GM23248 (cell line): ENCODE results near the gene PKD2. TPM values are rescaled to one million over a fixed set of nuclear protein-coding genes. Genes with fewer than 3 reads are reported as not detected.

Source experiments
- DNase-seq: peaks from one replicate; pipeline ENCODE4 v3.0.0-alpha.2; 2015
- H2AFZ ChIP-seq: fragments of 200-600 bp; sonication (generic); 2 replicates; pipeline ENCODE4 v1.6.1; 2016; ENCODE audit warnings: antibody characterized with exemption
- H3F3A ChIP-seq: fragments of 200-600 bp; sonication (generic); 2 replicates; pipeline ENCODE4 v1.6.1; 2016; ENCODE audit warnings: mild to moderate bottlenecking, antibody characterized with exemption, mixed run types; ENCODE audit not compliant: insufficient read depth
- H3K27ac ChIP-seq: fragments of 200-600 bp; sonication (generic); 2 replicates; pipeline ENCODE4 v1.5.1; 2016; ENCODE audit warnings: mild to moderate bottlenecking
- H3K27me3 ChIP-seq: fragments of 200-600 bp; sonication (generic); replicated peaks from 2 replicates; pipeline ENCODE4 v1.6.1; 2016; ENCODE audit warnings: mild to moderate bottlenecking; ENCODE audit not compliant: insufficient read depth
- H3K36me3 ChIP-seq: fragments of 200-600 bp; sonication (generic); 2 replicates; pipeline ENCODE4 v1.6.1; 2016; ENCODE audit warnings: low read depth, mild to moderate bottlenecking
- H3K4me1 ChIP-seq: fragments of 200-600 bp; sonication (generic); 2 replicates; pipeline ENCODE4 v1.6.1; 2016; ENCODE audit warnings: mild to moderate bottlenecking; ENCODE audit not compliant: insufficient read depth
- H3K4me2 ChIP-seq: fragments of 200-600 bp; sonication (generic); one replicate; pipeline ENCODE4 v1.6.1; 2016; ENCODE audit warnings: mild to moderate bottlenecking; ENCODE audit not compliant: unreplicated experiment
- H3K4me3 ChIP-seq: fragments of 200-600 bp; sonication (generic); 2 replicates; pipeline ENCODE4 v1.5.1; 2016; ENCODE audit warnings: mild to moderate bottlenecking
- H3K79me2 ChIP-seq: fragments of 200-600 bp; sonication (generic); 2 replicates; pipeline ENCODE4 v1.6.1; 2016; ENCODE audit warnings: mild to moderate bottlenecking; ENCODE audit not compliant: insufficient read depth
- H3K9ac ChIP-seq: fragments of 200-600 bp; sonication (generic); 2 replicates; pipeline ENCODE4 v1.6.1; 2016; ENCODE audit warnings: mild to moderate bottlenecking
- H3K9me2 ChIP-seq: fragments of 200-600 bp; sonication (generic); 2 replicates; pipeline ENCODE4 v1.6.1; 2016; ENCODE audit warnings: mixed run types, mild to moderate bottlenecking, moderate library complexity; ENCODE audit not compliant: insufficient read depth
- H3K9me3 ChIP-seq: fragments of 200-600 bp; sonication (generic); one replicate; pipeline ENCODE4 v1.6.1; 2017; ENCODE audit warnings: low read depth
- H4K20me1 ChIP-seq: fragments of 200-600 bp; sonication (generic); 2 replicates; pipeline ENCODE4 v1.6.0; 2016; ENCODE audit not compliant: insufficient read depth
- EZH2 ChIP-seq: fragments of 200-600 bp; sonication (generic); IDR thresholded peaks from 2 replicates; pipeline ENCODE4 v1.6.1; 2018; ENCODE audit warnings: antibody characterized with exemption, mild to moderate bottlenecking; ENCODE audit not compliant: insufficient read depth, poor library complexity, severe bottlenecking
- EZH2phosphoT487 ChIP-seq: fragments of 200-600 bp; sonication (generic); IDR thresholded peaks from 2 replicates; pipeline ENCODE4 v1.6.1; 2018; ENCODE audit warnings: antibody characterized with exemption, moderate library complexity, mild to moderate bottlenecking, low read depth; ENCODE audit not compliant: insufficient read depth
- WGBS, 2 experiments: methylation state at CpG; one replicate each; pipeline ENCODE4 v1.1.6; 2015 to 2017; ENCODE audit warnings: low lambda C conversion rate in 2 of 2, low coverage in 1 of 2; ENCODE audit errors: missing lambda C conversion rate in 2 of 2; 5-methylcytosine and 5-hydroxymethylcytosine counted together
- in situ Hi-C: fragments of 300-500 bp; cut with MboI; formaldehyde crosslinking; loops from 2 replicates; pipeline ENCODE4 v1.15.0; 2020
- polyA plus RNA-seq: library from polyadenylated mRNA; unstranded; fragments of >200 nt; fragmentation: Nextera tagmentation; extraction: Ambion mirVana; gene quantifications from 2 replicates; pipeline ENCODE4 v1.2.1, GENCODE V29; 2016
- total RNA-seq: library from RNA; depleted of rRNA; stranded (reverse); fragments of >200 nt; shearing (Covaris generic); gene quantifications from 2 replicates; pipeline ENCODE4 v1.2.3, GENCODE V29; 2014

The PKD2 gene
- total and polyA plus RNA-seq, 2 experiments from 2014 or later: 35.0 to 125 TPM

DNA sequence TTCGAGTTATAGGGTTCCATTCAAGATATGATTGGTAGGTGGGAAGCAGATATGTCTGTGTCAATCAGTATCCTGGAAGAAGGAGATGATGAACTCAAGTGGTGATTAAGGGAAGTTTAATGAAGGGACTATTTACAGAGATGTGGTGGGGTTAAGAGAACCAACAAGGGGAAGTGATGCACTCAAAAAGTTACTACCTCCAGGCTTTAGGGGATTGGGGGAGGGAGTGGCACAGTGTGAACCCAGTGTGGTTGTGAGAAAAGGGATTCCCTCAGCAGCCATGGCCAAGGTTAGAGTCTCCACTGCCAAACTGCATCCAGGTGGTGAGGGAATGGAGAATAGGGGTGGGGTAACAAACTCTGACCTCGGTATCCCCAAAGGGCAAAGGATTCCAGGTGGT is 27.9 kb downstream of the PKD2 start:
- no peak overlapping the region for H3K4me2 ChIP-seq
- no peak overlapping the region for H2AFZ ChIP-seq
- H3K27ac ChIP-seq: no peak overlapping the region
- in situ Hi-C loops: loop anchor here (25.0 kb wide), 1 partner anchor 477 kb away; the partner anchor contains the start of gene PYURF
- peaks cover 50% of the 10 kb centered on the region for H3K36me3 ChIP-seq
- no peaks in the 10 kb centered on the region for H3F3A ChIP-seq
- H3K27me3 ChIP-seq: no peaks in the 10 kb centered on the region
- H3K79me2 ChIP-seq: peaks cover 38% of the 10 kb centered on the region
- H3K9ac ChIP-seq: no peak overlapping the region
- H4K20me1 ChIP-seq: no peaks in the 10 kb centered on the region
- H3K9me2 ChIP-seq: no peaks in the 10 kb centered on the region
- H3K9me3 ChIP-seq: no peaks in the 10 kb centered on the region
- 71 to 79% methylated on average over 2 of the region's 2 CpGs for WGBS, 2 experiments
- DNase-seq: no peak
- TF ChIP-seq EZH2phosphoT487 (no peak), EZH2 (no peak)
- H3K4me3 ChIP-seq: no peak overlapping the region
- H3K4me1 ChIP-seq: no peaks in the 10 kb centered on the region

GRCh38 chr4:88037447-88037846 is 30.0 kb downstream of the PKD2 start:
- H3K36me3 ChIP-seq: peaks cover 61% of the 10 kb centered on the region
- 91 to 100% methylated on average over 1 of the region's 1 CpG for WGBS, 2 experiments

GRCh38 chr4:88037936-88038335 is 30.5 kb downstream of the PKD2 start:
- no peaks in the 10 kb centered on the region for H4K20me1 ChIP-seq
- in situ Hi-C loops: loop anchor here (25.0 kb wide), 1 partner anchor 474 kb away; the partner anchor contains the start of gene PYURF
- no peak for TF ChIP-seq EZH2
- no peak for TF ChIP-seq EZH2phosphoT487
- peaks cover 64% of the 10 kb centered on the region for H3K36me3 ChIP-seq
- H3K79me2 ChIP-seq: peaks cover 11% of the 10 kb centered on the region; the same call in 1 of the 2 replicates
- H3K27ac ChIP-seq: no peak overlapping the region
- no peak overlapping the region for H2AFZ ChIP-seq
- H3K9me3 ChIP-seq: no peaks in the 10 kb centered on the region
- H3K4me2 ChIP-seq: no peak overlapping the region
- no peaks in the 10 kb centered on the region for H3K4me1 ChIP-seq
- H3K27me3 ChIP-seq: no peaks in the 10 kb centered on the region
- no peaks in the 10 kb centered on the region for H3K9me2 ChIP-seq
- no peak overlapping the region for H3K9ac ChIP-seq
- 82 to 83% methylated on average over 4 of the region's 4 CpGs for WGBS, 2 experiments
- no peak overlapping the region for H3K4me3 ChIP-seq
- no peak for DNase-seq
- H3F3A ChIP-seq: no peaks in the 10 kb centered on the region

More at GRCh38 chr4:88037447-88037846, 30.0 kb downstream of the PKD2 start:
- in situ Hi-C loops: loop anchor here (25.0 kb wide), 1 partner anchor 475 kb away; the partner anchor contains the start of gene PYURF
- H3F3A ChIP-seq: no peaks in the 10 kb centered on the region
- peaks cover 16% of the 10 kb centered on the region for H3K79me2 ChIP-seq
- no peaks in the 10 kb centered on the region for H3K9me3 ChIP-seq
- no peak for DNase-seq
- H3K4me1 ChIP-seq: no peaks in the 10 kb centered on the region
- H4K20me1 ChIP-seq: no peaks in the 10 kb centered on the region
- no peaks in the 10 kb centered on the region for H3K9me2 ChIP-seq
- TF ChIP-seq EZH2 (no peak), EZH2phosphoT487 (no peak)
- H3K27ac ChIP-seq: no peak overlapping the region
- no peaks in the 10 kb centered on the region for H3K27me3 ChIP-seq
- no peak overlapping the region for H2AFZ ChIP-seq
- H3K4me3 ChIP-seq: no peak overlapping the region
- H3K9ac ChIP-seq: no peak overlapping the region
- H3K4me2 ChIP-seq: no peak overlapping the region

DNA sequence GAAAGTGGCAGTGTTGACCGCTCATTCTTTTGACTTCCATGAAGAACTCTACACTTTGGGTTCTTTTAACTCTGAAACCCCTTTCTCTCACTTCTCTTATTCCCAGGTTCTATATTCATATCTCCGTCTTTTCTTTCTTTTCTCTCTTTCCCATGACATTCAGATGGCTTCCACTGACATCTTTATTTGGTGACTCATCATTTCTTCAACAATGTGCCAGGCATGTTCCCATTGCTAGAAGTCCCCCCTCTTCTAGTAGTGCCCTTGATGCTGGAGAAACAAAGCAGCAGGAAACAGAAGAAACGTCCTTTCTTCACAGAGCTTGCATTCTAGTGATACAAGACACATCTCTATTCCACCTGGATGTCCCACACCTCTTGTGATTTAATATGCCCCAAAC is 33.3 kb downstream of the PKD2 start:
- Histone ChIP-seq H4K20me1 (no peaks in the 10 kb centered on the region), H2AFZ (no peak overlapping the region), H3K9me2 (no peaks in the 10 kb centered on the region), H3K4me2 (no peak overlapping the region), H3K9me3 (no peaks in the 10 kb centered on the region), H3K27ac (no peak overlapping the region), H3K4me3 (no peak overlapping the region), H3K36me3 (peaks cover 86% of the 10 kb centered on the region), H3F3A (no peaks in the 10 kb centered on the region), H3K79me2 (no peaks in the 10 kb centered on the region), H3K27me3 (no peaks in the 10 kb centered on the region), H3K4me1 (no peaks in the 10 kb centered on the region), H3K9ac (no peak overlapping the region)
- in situ Hi-C loops: loop anchor here (25.0 kb wide), 1 partner anchor 472 kb away; the partner anchor contains the start of gene PYURF
- 94 to 96% methylated on average over 3 of the region's 3 CpGs for WGBS, 2 experiments
- no peak for TF ChIP-seq EZH2
- no peak for TF ChIP-seq EZH2phosphoT487
- DNase-seq: peak; percentile 10

GRCh38 chr4:88041626-88042025 is 34.2 kb downstream of the PKD2 start:
- Histone ChIP-seq H2AFZ (no peak overlapping the region), H3K9ac (no peak overlapping the region), H3K4me3 (no peak overlapping the region), H3F3A (no peaks in the 10 kb centered on the region), H3K9me2 (no peaks in the 10 kb centered on the region), H3K27me3 (no peaks in the 10 kb centered on the region), H3K27ac (no peak overlapping the region), H3K4me2 (no peak overlapping the region), H3K79me2 (no peaks in the 10 kb centered on the region), H3K4me1 (no peaks in the 10 kb centered on the region), H3K9me3 (no peaks in the 10 kb centered on the region), H4K20me1 (no peaks in the 10 kb centered on the region), H3K36me3 (peaks cover 84% of the 10 kb centered on the region)
- 87 to 96% methylated on average over 2 of the region's 2 CpGs for WGBS, 2 experiments
- no peak for TF ChIP-seq EZH2
- no peak for TF ChIP-seq EZH2phosphoT487
- DNase-seq: no peak
- in situ Hi-C loops: loop anchor here (25.0 kb wide), 1 partner anchor 471 kb away; the partner anchor contains the start of gene PYURF
